ENCODE results near the gene THADA. TPM values are rescaled to one million over a fixed set of nuclear protein-coding genes. Genes with fewer than 3 reads are reported as not detected.

THADA gene
- total and polyA plus RNA-seq, 5 experiments from 2014 or later, result 9.2 to 40.3 (median 15.5) TPM

DNA sequence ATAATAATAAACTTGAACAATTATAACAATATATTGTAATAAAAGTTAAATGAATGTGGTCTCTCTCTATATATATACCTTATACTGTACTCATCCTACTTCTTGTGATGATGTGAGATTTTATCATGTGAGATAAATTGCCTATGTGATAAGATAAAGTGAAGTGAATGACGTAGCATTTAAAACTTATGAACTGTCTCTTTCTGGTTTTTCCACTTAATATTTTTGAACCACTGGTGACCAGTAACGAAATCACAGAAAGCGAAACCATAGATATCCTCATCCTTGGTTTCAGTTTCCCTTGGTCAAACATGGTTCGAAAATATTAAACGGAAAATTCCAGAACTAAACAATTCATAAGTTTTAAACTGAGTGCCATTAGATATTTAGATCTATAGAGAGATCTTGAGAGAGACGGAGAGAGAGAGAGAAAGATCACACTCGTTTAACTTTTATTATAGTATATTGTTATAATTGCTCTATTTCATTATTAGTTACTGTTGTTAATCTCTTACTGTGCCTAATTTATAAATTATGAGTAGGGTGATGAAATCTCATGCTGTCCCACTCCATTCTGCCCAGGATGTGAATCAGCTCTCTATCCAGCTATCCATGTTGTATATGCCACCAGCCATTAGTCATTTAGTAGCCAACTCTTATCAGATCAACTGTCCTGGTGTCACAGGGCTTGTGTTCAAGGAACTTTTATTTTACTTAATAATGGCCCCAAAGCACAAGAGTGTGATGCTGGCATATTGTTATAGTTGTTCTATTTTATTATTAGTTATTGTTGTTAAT lies 156.8 kb downstream of the THADA start:
- Mint-ChIP-seq H3K27ac (no peak overlapping the region), H3K4me3 (no peak overlapping the region), H3K4me1 (peaks cover 0 to 7% (median 2%) of the 10 kb centered on the region in 4 donors), H3K27me3 (no peaks in the 10 kb centered on the region), H3K36me3 (peaks cover 7 to 38% (median 19%) of the 10 kb centered on the region in 3 donors), H3K9me3 (no peaks in the 10 kb centered on the region)
- POLR2A ChIA-PET, result interaction anchor here (0.6 kb wide), 1 partner anchor 785 kb away, joined by 6 read pairs; no protein-coding TSS in a partner anchor
- ATAC-seq (no peak), DNase-seq (no peak)

DNA sequence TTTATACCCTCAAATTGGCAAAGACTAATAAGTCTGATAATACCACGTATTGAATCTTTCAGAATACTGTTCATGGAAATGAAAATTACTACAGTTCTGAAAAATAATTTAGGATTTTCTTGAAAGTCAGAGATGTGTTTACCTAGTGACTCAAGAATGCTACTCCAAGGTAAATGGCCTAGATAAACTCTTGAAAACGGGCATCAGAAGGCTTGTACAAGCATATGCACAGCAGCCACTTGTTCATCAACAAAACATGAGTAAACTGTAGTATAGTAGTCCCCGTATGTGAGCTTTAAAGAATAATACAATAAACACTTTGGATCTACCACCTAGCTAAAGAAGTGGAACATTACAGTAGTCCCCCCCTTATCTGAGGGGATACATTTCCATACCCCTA lies 157.5 kb downstream of the THADA start:
- Mint-ChIP-seq H3K27me3 (no peaks in the 10 kb centered on the region), H3K36me3 (peaks cover 6 to 36% (median 23%) of the 10 kb centered on the region in 3 donors), H3K27ac (peak overlapping the region in 1 of 10 donors; percentile 35), H3K9me3 (no peaks in the 10 kb centered on the region), H3K4me3 (no peak overlapping the region), H3K4me1 (peaks cover 0 to 7% (median 2%) of the 10 kb centered on the region in 4 donors)
- no peak for DNase-seq
- ATAC-seq, result no peak
- POLR2A ChIA-PET, result no interaction called here

DNA sequence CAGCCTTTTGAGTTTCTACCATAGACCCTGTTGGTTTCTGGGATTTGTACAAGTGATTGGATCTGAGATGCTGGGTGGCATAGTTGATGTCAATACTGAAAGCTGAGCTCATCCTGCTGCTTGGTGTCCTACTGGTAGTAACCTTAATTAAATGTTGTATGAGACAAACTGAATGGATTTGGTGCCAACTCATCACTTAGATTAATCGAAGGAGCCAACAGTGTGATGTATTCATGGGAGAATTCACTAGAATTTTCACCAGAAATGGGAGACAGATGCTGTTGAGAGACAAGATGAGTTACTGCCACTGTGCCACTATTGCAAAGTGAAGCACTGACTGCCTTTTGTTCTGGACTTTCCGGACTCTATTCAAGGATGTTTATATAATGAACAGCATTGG lies 158.5 kb downstream of the THADA start:
- Mint-ChIP-seq H3K27ac (peak overlapping the region in 1 of 10 donors; percentile 8), H3K27me3 (no peaks in the 10 kb centered on the region), H3K4me3 (no peak overlapping the region), H3K4me1 (peaks cover 0 to 7% (median 2%) of the 10 kb centered on the region in 4 donors), H3K36me3 (peaks cover 6 to 40% (median 26%) of the 10 kb centered on the region in 3 donors), H3K9me3 (no peaks in the 10 kb centered on the region)
- POLR2A ChIA-PET, result no interaction called here
- no peak for ATAC-seq
- no peak for DNase-seq

DNA sequence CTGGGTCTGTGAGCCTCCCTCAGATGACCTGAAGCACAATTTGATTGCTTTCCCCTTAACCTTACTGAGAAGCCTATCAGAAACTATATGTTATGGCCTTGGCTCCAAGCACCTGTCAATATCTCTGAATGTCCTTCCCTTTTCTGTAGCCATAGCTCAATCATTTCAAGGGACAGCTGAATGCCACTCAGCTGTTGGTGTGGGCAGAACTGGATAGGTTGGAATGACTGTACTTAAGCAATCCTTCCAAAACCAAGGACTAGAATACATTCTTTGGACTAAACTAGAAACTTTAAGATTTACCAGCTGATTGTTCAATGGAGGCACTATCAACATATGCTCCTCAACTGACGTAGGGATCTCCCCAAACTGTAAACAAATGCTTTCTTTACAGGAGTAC lies 159.4 kb downstream of the THADA start:
- Mint-ChIP-seq H3K4me1 (peaks cover 0 to 3% (median under 1%) of the 10 kb centered on the region in 4 donors), H3K4me3 (no peak overlapping the region), H3K27me3 (no peaks in the 10 kb centered on the region), H3K27ac (peak overlapping the region in 1 of 10 donors; percentile 37), H3K36me3 (peaks cover 6 to 32% (median 19%) of the 10 kb centered on the region in 3 donors), H3K9me3 (no peaks in the 10 kb centered on the region)
- ATAC-seq (no peak), DNase-seq (no peak)
- POLR2A ChIA-PET, result no interaction called here

DNA sequence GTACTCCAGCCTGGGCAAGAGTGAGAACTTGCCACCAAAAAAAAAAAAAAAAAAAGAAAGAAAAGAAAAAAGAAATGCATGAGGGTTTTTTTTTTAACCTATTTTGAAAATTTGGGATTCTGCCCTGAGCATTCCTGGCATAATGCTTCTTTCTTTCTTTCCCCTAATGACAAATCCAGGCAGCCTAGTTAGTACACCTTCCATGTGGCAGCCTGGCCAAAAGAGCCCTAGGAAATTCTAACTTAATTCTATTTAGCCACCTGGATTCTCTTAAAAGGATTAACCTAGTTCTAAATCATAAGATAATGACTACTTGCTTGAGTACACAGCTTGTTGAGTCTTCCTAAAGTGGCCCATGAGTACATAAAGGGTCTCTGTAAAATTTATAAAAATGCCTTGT lies 160.1 kb downstream of the THADA start:
- H3K27ac Mint-ChIP-seq, result no peak overlapping the region
- H3K4me3 Mint-ChIP-seq, result no peak overlapping the region
- POLR2A ChIA-PET, result no interaction called here

DNA sequence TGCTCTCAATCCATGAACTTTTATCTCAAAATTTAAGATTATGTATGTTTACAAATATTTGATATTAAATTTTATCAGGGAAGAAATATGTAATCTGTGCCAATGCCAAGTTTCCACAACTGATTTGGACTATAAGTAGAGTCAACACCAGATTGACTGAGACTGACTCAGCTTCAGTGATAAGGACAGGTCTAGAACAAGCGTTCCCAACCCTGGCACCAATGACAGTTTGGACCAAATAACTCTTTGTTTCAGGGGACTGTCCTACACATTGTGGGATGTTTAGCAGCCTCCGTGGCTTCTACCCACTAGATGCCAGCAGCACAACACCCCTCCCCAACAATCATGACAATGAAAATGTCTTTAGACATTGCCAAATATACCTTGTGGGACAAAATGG lies 165.3 kb downstream of the THADA start:
- POLR2A ChIA-PET, result no interaction called here
- H3K9me3 Mint-ChIP-seq, result no peaks in the 10 kb centered on the region
- no peak overlapping the region for H3K4me3 Mint-ChIP-seq
- peaks cover 0 to 53% (median 33%) of the 10 kb centered on the region in 3 donors for H3K36me3 Mint-ChIP-seq
- ATAC-seq (no peak), DNase-seq (no peak)
- peaks cover 8 to 27% (median 15%) of the 10 kb centered on the region in 4 donors for H3K4me1 Mint-ChIP-seq
- no peak overlapping the region for H3K27ac Mint-ChIP-seq
- no peaks in the 10 kb centered on the region for H3K27me3 Mint-ChIP-seq

More for the DNA sequence above, 160.1 kb downstream of the THADA start:
- H3K27me3 Mint-ChIP-seq, result no peaks in the 10 kb centered on the region
- DNase-seq (no peak), ATAC-seq (no peak)
- peaks cover 0 to 3% (median under 1%) of the 10 kb centered on the region in 4 donors for H3K4me1 Mint-ChIP-seq
- peaks cover 6 to 37% (median 22%) of the 10 kb centered on the region in 3 donors for H3K36me3 Mint-ChIP-seq
- no peaks in the 10 kb centered on the region for H3K9me3 Mint-ChIP-seq

DNA sequence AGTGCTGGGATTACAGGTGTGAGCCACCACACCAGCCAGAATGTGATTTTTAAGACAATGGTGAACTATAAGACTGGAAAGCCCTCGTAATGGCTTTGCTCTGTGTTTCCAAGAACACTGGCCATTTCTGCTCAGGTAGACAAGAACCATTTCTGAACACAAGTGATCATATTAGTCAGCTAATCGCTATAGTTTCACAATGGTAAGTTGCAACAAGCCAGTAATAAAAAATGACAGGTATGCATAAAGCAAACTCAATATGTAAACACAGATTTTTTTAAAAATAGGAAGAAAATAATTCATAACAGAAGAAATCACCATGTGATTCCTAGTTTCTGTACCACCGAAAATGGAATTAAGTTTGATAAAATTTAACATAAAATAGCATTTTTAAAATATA lies 166.5 kb downstream of the THADA start:
- no peaks in the 10 kb centered on the region for H3K27me3 Mint-ChIP-seq
- H3K27ac Mint-ChIP-seq, result peak overlapping the region in 1 of 10 donors; percentile 13
- no peak overlapping the region for H3K4me3 Mint-ChIP-seq
- H3K9me3 Mint-ChIP-seq, result no peaks in the 10 kb centered on the region
- POLR2A ChIA-PET, result no interaction called here
- no peak for ATAC-seq
- DNase-seq, result no peak
- peaks cover 13 to 37% (median 26%) of the 10 kb centered on the region in 4 donors for H3K4me1 Mint-ChIP-seq
- peaks cover 0 to 54% (median 31%) of the 10 kb centered on the region in 3 donors for H3K36me3 Mint-ChIP-seq

DNA sequence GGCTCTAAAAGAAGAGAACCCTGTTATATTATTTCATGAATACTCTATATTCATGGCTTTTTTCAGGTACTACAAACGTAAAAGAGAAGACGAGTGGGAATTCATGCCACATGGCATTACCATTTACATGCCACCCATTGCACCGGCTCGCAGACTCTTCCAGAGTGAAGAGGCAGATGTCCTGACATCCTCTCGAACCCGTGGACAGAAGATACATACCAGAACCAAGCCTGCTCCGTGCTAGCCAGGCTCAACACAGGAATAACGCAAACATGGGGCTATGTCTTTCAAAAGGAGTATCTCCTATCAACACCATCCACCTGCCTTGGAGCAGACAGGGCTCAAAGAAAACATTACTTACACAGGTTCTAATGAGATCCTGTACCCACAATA lies 168.8 kb downstream of the THADA start:
- POLR2A ChIA-PET, result interaction anchor here (0.6 kb wide), 1 partner anchor 445 kb away, joined by 6 read pairs; no protein-coding TSS in a partner anchor
- Mint-ChIP-seq H3K4me1 (peaks cover 14 to 43% (median 31%) of the 10 kb centered on the region in 4 donors), H3K27me3 (no peaks in the 10 kb centered on the region), H3K27ac (peak overlapping the region in 6 of 10 donors; percentile 34 to 94 (median 74)), H3K9me3 (no peaks in the 10 kb centered on the region), H3K36me3 (peaks cover 0 to 57% (median 31%) of the 10 kb centered on the region in 3 donors), H3K4me3 (peak overlapping the region in 3 of 10 donors; percentile 7 to 46 (median 33))
- ATAC-seq (no peak), DNase-seq (no peak)

DNA sequence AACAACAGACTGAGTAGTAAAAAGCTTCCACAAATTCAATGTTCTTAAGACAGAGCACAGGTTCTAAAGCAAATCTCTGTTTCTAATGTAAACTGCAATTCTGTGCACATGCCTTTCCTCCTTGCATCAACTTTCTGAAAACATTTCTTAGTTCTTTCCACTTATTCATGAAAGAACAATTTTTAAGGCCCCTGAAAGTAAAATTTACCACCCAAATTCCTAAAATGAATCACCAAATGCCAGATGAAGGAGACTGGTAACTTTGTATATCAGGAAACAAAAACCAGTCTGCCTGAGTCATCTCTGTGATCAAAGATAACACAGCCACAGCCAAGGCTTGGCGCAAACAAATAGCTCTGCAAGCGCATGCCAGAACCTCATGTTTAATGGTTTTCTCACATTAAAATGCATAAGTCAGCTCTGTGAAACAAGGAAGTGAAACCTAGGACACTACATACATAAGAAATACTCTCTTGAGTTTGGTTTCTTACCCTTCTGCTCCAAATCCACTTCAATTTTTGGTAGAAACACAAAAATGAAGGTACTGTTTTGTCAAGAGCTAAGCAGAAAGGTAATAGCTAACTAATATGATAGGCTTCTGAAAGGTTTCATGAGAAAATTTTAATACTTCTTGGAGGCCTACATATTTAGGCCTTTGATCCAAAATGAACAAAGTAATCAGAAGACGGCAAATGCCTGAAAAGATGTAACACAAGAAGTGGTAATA lies 169.4 kb downstream of the THADA start:
- peaks cover 0 to 61% (median 35%) of the 10 kb centered on the region in 3 donors for H3K36me3 Mint-ChIP-seq
- H3K4me3 Mint-ChIP-seq, result peak overlapping the region in 5 of 10 donors; percentile 3 to 48 (median 33)
- peaks cover 14 to 43% (median 31%) of the 10 kb centered on the region in 4 donors for H3K4me1 Mint-ChIP-seq
- ATAC-seq, result peak; percentile 74 to 96
- H3K27me3 Mint-ChIP-seq, result no peaks in the 10 kb centered on the region
- H3K27ac Mint-ChIP-seq, result peak overlapping the region in 8 of 10 donors; percentile 34 to 94 (median 60)
- POLR2A ChIA-PET, result interaction anchor here (0.5 to 0.6 kb wide), 2 partner anchors 9 to 445 kb away, joined by 3 to 6 read pairs; no protein-coding TSS in a partner anchor
- H3K9me3 Mint-ChIP-seq, result no peaks in the 10 kb centered on the region
- peak in 6 of 10 donors; percentile 25 to 68 (median 30) for DNase-seq

DNA sequence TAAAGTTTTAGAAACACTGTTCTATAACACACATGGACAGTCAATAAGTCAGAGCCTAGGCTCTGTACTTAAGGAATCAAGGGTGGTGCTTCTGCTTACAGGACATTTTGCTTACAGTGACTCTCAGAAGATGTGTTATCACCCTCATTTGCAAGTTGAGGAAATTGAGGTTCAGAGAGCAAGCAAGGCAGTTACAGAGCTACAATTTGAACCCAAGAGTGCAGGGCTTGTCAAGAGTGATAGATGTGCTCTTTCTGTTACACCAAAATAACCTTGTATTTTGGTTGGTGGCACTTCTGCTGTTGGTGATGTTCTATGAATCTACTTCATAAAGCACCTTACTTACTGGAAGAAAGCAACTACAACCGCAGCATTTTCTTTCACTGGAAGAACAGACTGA lies 170.2 kb downstream of the THADA start:
- H3K4me3 Mint-ChIP-seq, result no peak overlapping the region
- ATAC-seq (no peak), DNase-seq (no peak)
- H3K27ac Mint-ChIP-seq, result peak overlapping the region in 3 of 10 donors; percentile 10 to 83 (median 25)
- POLR2A ChIA-PET, result no interaction called here
- H3K4me1 Mint-ChIP-seq, result peaks cover 14 to 43% (median 31%) of the 10 kb centered on the region in 4 donors
- H3K9me3 Mint-ChIP-seq, result no peaks in the 10 kb centered on the region
- peaks cover 0 to 58% (median 33%) of the 10 kb centered on the region in 3 donors for H3K36me3 Mint-ChIP-seq
- H3K27me3 Mint-ChIP-seq, result no peaks in the 10 kb centered on the region

DNA sequence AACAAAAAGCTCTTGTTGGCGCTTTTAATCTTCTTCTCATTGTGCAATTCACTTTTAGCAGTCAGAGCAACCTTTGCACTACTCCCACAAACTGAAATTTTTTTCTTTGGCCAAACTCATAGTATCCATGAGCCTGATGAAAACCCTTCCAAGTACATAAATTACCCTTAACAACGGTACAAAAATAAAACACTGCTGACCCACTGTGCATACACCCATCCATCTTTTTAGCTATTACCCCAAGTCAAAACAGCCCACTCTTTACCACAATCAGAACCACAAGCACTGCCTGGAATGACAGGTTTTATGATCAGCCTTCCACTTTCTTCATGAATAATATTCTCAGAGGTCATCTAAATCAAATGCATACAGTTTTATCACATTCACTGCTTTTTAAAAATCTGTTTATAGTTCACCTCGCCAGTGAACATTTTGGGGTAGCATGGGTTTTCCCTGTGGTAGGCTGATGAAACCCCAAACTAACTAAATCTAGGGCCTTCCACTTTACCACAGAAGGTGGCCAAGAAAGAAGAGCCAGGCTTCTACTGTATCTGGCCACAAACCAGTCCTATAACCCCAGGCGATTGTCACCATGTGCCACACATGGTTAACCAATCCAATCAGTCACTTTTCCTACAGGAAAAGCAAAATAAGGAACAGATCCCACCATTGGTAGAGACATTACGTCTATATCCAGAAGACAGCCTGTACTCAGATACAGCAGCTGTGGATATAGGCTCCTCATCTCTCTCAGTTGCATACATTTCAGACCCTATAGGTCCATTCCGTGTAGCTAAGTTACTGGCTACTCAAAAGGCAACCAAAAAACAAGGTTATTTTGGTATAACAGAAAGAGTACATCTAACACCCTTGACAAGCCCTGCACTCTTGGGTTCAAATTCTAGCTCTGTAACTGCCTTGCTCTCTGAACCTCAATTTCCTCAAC lies 171.3 kb downstream of the THADA start:
- DNase-seq (no peak), ATAC-seq (no peak)
- Mint-ChIP-seq H3K4me1 (peaks cover 14 to 43% (median 34%) of the 10 kb centered on the region in 4 donors), H3K27me3 (no peaks in the 10 kb centered on the region), H3K27ac (peak overlapping the region in 8 of 10 donors; percentile 6 to 83 (median 36)), H3K36me3 (peaks cover 0 to 56% (median 31%) of the 10 kb centered on the region in 3 donors), H3K9me3 (no peaks in the 10 kb centered on the region), H3K4me3 (peak overlapping the region in 2 of 10 donors; percentile 15 to 37)
- POLR2A ChIA-PET, result interaction anchor here (0.6 kb wide), 1 partner anchor 423 kb away, joined by 3 read pairs; no protein-coding TSS in a partner anchor

DNA sequence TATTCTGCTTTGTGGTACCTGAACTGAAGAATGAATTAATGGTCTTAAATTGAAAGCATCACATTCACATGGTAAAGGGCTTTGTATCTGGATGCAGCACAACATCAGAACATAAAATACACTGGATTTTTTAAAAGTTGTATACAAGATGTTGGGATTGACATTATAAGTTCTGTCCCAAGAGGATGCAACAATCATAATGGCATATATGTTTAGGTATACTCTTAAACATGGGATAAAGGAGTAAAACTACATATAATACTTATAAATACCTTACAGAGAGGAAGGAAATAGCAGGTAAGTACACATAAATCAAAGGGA lies 171.9 kb downstream of the THADA start:
- ATAC-seq, result no peak
- no peak overlapping the region for H3K4me3 Mint-ChIP-seq
- H3K9me3 Mint-ChIP-seq, result no peaks in the 10 kb centered on the region
- POLR2A ChIA-PET, result no interaction called here
- peak overlapping the region in 3 of 10 donors; percentile 6 to 83 (median 28) for H3K27ac Mint-ChIP-seq
- peaks cover 0 to 57% (median 31%) of the 10 kb centered on the region in 3 donors for H3K36me3 Mint-ChIP-seq
- DNase-seq, result no peak
- peaks cover 14 to 45% (median 34%) of the 10 kb centered on the region in 4 donors for H3K4me1 Mint-ChIP-seq
- no peaks in the 10 kb centered on the region for H3K27me3 Mint-ChIP-seq

Measured in naive thymus-derived CD8-positive, alpha-beta T cell (primary cell).